HepG2 (cell line): Measurements from ENCODE around the gene ZNF638. TPM values are rescaled to one million over a fixed set of nuclear protein-coding genes. Genes with fewer than 3 reads are reported as not detected.

ENCODE experiments used
- ATAC-seq: fragments of 200-7000 bp; cut with Tn5 transposase; 3 replicates; pipeline ENCODE4 v1.9.1; 2020; ENCODE audit warnings: mild to moderate bottlenecking, moderate library complexity
- BruUV-seq: library from RNA; stranded (reverse); fragments of 400-500 nt; replicated peaks from 2 replicates; lab custom pipeline; 2021; lab: Mats Ljungman, UMichigan
- CTCF ChIA-PET: fragments of 300-600 bp; formaldehyde crosslinking; extraction: SDS; loops from one replicate; lab custom pipeline; 2021; ENCODE audit warnings: low total read pairs, inconsistent platforms, low intra/inter-chr PET ratio; lab: Yijun Ruan, JAX
- POLR2A ChIA-PET: fragments of 350-600 bp; sonication (Branson Sonifier 250); formaldehyde crosslinking; loops from one replicate; lab custom pipeline; 2020; ENCODE audit warnings: antibody characterized with exemption, inconsistent platforms; lab: Yijun Ruan, JAX
- DNase-seq: peaks from one replicate; pipeline ENCODE4 v3.0.0-alpha.2; 2015; ENCODE audit warnings: low spot score
- FAIRE-seq: peaks from 3 replicates; lab custom pipeline; 2011; peaks lifted over from hg19 to GRCh38; lab: Jason Lieb, UNC
- H2AFZ ChIP-seq: one replicate; pipeline ENCODE4 v1.6.1; 2011; ENCODE audit warnings: low read length, inconsistent platforms
- H3K27ac ChIP-seq: fragments of 300-600 bp; 3 replicates; pipeline ENCODE4 v1.8.0; 2011; ENCODE audit warnings: mixed run types, mild to moderate bottlenecking, mixed read lengths, low read length, inconsistent platforms; ENCODE audit not compliant: insufficient read depth; ENCODE audit errors: extremely low read length
- H3K27me3 ChIP-seq, 2 experiments: fragments of 200-600 bp in 1 of 2; 2 replicates in 1 of 2; 3 replicates in 1 of 2; pipeline versions ENCODE4 v1.6.0 to v1.8.0; 2011; ENCODE audit warnings: low read length in 2 of 2, mild to moderate bottlenecking in 2 of 2, moderate library complexity in 2 of 2, inconsistent platforms in 1 of 2; ENCODE audit not compliant: insufficient read depth in 2 of 2, control insufficient read depth in 1 of 2
- H3K36me3 ChIP-seq, 2 experiments: fragments of 200-600 bp in 1 of 2; replicated peaks in 1 of 2; 2 replicates in 1 of 2; 3 replicates in 1 of 2; pipeline versions ENCODE4 v1.5.1 to v1.8.0; 2011; ENCODE audit warnings: low read length in 2 of 2, inconsistent platforms in 1 of 2; ENCODE audit not compliant: insufficient read depth in 2 of 2, control insufficient read depth in 1 of 2
- H3K4me1 ChIP-seq: 2 replicates; pipeline ENCODE4 v1.5.1; 2012; ENCODE audit warnings: low read length, inconsistent platforms; ENCODE audit not compliant: insufficient read depth
- H3K4me2 ChIP-seq: 2 replicates; pipeline ENCODE4 v1.6.0; 2011; ENCODE audit warnings: low read depth, low read length, inconsistent platforms
- H3K4me3 ChIP-seq, 3 experiments: fragments of 200-600 bp in 1 of 3; sonication (generic), shearing (Covaris generic) in 1 of 3; replicated peaks in 1 of 3; 2 replicates each; pipeline ENCODE4 v1.5.1; 2011 to 2016; ENCODE audit warnings: low read length in 3 of 3, inconsistent platforms in 2 of 3, low read depth in 2 of 3, mild to moderate bottlenecking in 2 of 3, control low read depth in 1 of 3, mixed read lengths in 1 of 3; ENCODE audit not compliant: insufficient read depth in 1 of 3
- H3K79me2 ChIP-seq: one replicate; pipeline ENCODE4 v1.6.1; 2011; ENCODE audit warnings: low read length, inconsistent platforms; ENCODE audit not compliant: insufficient read depth
- H3K9ac ChIP-seq: 2 replicates; pipeline ENCODE4 v1.6.0; 2011; ENCODE audit warnings: mild to moderate bottlenecking, low read depth, low read length, inconsistent platforms; ENCODE audit not compliant: insufficient read depth
- H3K9me3 ChIP-seq: 2 replicates; pipeline ENCODE4 v1.5.1; 2012; ENCODE audit warnings: mild to moderate bottlenecking, low read length
- H4K20me1 ChIP-seq: 2 replicates; pipeline ENCODE4 v1.6.0; 2011; ENCODE audit warnings: inconsistent platforms, mild to moderate bottlenecking, low read length, moderate library complexity; ENCODE audit not compliant: insufficient read depth
- CREB3 ChIP-seq: sonication (generic); formaldehyde crosslinking; IDR thresholded peaks from 2 replicates; pipeline ENCODE4 v1.5.0; 2020; ENCODE audit warnings: missing genetic modification reagents
- HNRNPK ChIP-seq: fragments of 200-400 bp; formaldehyde crosslinking; IDR thresholded peaks from 2 replicates; pipeline ENCODE4 v1.6.1; 2018; ENCODE audit warnings: low read length, low read depth, moderate library complexity, mild to moderate bottlenecking; ENCODE audit not compliant: poor library complexity, severe bottlenecking
- HOXD1 ChIP-seq: sonication (generic); formaldehyde crosslinking; IDR thresholded peaks from 2 replicates; pipeline ENCODE4 v1.5.0; 2020; ENCODE audit warnings: missing genetic modification reagents
- KDM5A ChIP-seq: fragments of 200-600 bp; sonication (generic); IDR thresholded peaks from 2 replicates; pipeline ENCODE4 v1.7.0; 2018; ENCODE audit warnings: antibody characterized with exemption, mild to moderate bottlenecking, low read length, borderline replicate concordance
- KLF11 ChIP-seq: IDR thresholded peaks from 2 replicates; pipeline ENCODE4 v1.6.1; 2016; ENCODE audit warnings: missing compliant biosample characterization
- MED1 ChIP-seq: sonication (generic); formaldehyde crosslinking; IDR thresholded peaks from 2 replicates; pipeline ENCODE4 v1.4.0; 2020; ENCODE audit warnings: missing genetic modification reagents
- MIER2 ChIP-seq: IDR thresholded peaks from 2 replicates; pipeline ENCODE4 v1.6.1; 2016; ENCODE audit warnings: missing biosample characterization, missing genetic modification reagents
- NFKBIZ ChIP-seq: IDR thresholded peaks from 2 replicates; pipeline ENCODE4 v1.6.1; 2018; ENCODE audit warnings: missing genetic modification reagents, missing compliant biosample characterization
- PREB ChIP-seq: sonication (generic); formaldehyde crosslinking; IDR thresholded peaks from 2 replicates; pipeline ENCODE4 v1.4.0; 2020; ENCODE audit warnings: missing genetic modification reagents
- SKIL ChIP-seq: sonication (generic); formaldehyde crosslinking; IDR thresholded peaks from 2 replicates; pipeline ENCODE4 v1.8.0; 2022; ENCODE audit warnings: missing genetic modification reagents, mild to moderate bottlenecking, moderate library complexity, borderline replicate concordance
- TARDBP ChIP-seq: sonication (generic); formaldehyde crosslinking; IDR thresholded peaks from 2 replicates; pipeline ENCODE4 v1.8.0; 2022; ENCODE audit warnings: mild to moderate bottlenecking, missing genetic modification reagents
- TIGD3 ChIP-seq: sonication (generic); formaldehyde crosslinking; IDR thresholded peaks from 2 replicates; pipeline ENCODE4 v1.5.1; 2020; ENCODE audit warnings: mild to moderate bottlenecking, missing genetic modification reagents, borderline replicate concordance
- ZNF503 ChIP-seq: sonication (generic); formaldehyde crosslinking; IDR thresholded peaks from 2 replicates; pipeline ENCODE4 v1.4.0; 2020; ENCODE audit warnings: missing genetic modification reagents
- ZNF704 ChIP-seq: sonication (generic); formaldehyde crosslinking; IDR thresholded peaks from 2 replicates; pipeline ENCODE4 v1.8.1; 2023; ENCODE audit warnings: mild to moderate bottlenecking, inconsistent platforms, moderate library complexity, missing genetic modification reagents, borderline replicate concordance
- WGBS: methylation state at CpG from one replicate; pipeline ENCODE4 v1.1.6; 2017; ENCODE audit warnings: low lambda C conversion rate; 5-methylcytosine and 5-hydroxymethylcytosine counted together
- in situ Hi-C: cut with HindIII; loops from 2 replicates; pipeline ENCODE4 v1.10.0; 2017; ENCODE audit warnings: low pct_unique_long_range_greater_than_20kb; ENCODE audit not compliant: extremely low pct_ligation_motif_present
- intact Hi-C: fragments of 100-400 bp; cut with micrococcal nuclease; formaldehyde crosslinking; loops from one replicate; pipeline ENCODE4 v1.10.0; 2022; ENCODE audit not compliant: unreplicated experiment
- polyA plus RNA-seq, 8 experiments: library from polyadenylated mRNA; depleted of rRNA in 3 of 8; stranded (reverse) in 7 of 8; unstranded in 1 of 8; fragments of >200 nt; fragmentation: Illumina TruSeq in 4 of 8; extraction: Trizol in 4 of 8; gene quantifications; 2 replicates each; pipeline versions ENCODE4 v1.2.1 to v1.2.3, GENCODE V29; 2011 to 2016; ENCODE audit warnings: low read depth in 4 of 8, missing spikeins in 1 of 8, mixed read lengths in 1 of 8; ENCODE audit not compliant: insufficient read depth in 1 of 8
- total RNA-seq, 5 experiments: library from RNA; depleted of rRNA; stranded (reverse); fragments of >200 nt; fragmentation: Illumina TruSeq; extraction: Trizol; gene quantifications; 2 replicates each; pipeline ENCODE4 v1.2.3, GENCODE V29; 2016; ENCODE audit warnings: low read depth in 1 of 5

The ZNF638 gene
- total and polyA plus RNA-seq, 2 of the 13 experiments (the other 11 are each of a cell fraction or from before 2014, with no cell fraction given), result 92.7 to 144 TPM

- TF ChIP-seq ZNF704, result peak; percentile 14; the same call in 1 of the 2 replicates
- 0 out of 2 replicates have a peak, but pooled peaks have one; percentile 22 for TF ChIP-seq NFKBIZ (CRISPR knock-in tag)
- TF ChIP-seq HOXD1 (CRISPR knock-in tag), result 0 out of 2 replicates have a peak, but pooled peaks have one; percentile 1
- TF ChIP-seq MIER2, result 0 out of 2 replicates have a peak, but pooled peaks have one; percentile 9
- TF ChIP-seq, all 625 proteins: peak for 32; not testable (repeated sequence) for 593
These were observed 326 bp upstream of the ZNF638 start (continued) for GRCh38 chr2:71331331-71331580.

GRCh38 chr2:71332435-71332796 lies 834 bp downstream of the ZNF638 start:
- H3K9me3 ChIP-seq, result no peaks in the 10 kb centered on the region
- peaks cover 62% of the 10 kb centered on the region for H3K4me1 ChIP-seq
- ChIA-PET CTCF (no interaction called here), POLR2A (interaction anchor here (1.0 to 2.1 kb wide), 10 partner anchors 10 to 202 kb away, joined by 3 to 12 read pairs (median 6); partner anchors contain the start of genes MCEE and MPHOSPH10)
- peak overlapping the region; percentile 96 for H3K27ac ChIP-seq
- H4K20me1 ChIP-seq, result peaks cover 43% of the 10 kb centered on the region
- whole genome bisulfite sequencing, result under 1% methylated on average over 6 of the region's 6 CpGs
- DNase-seq (no peak), ATAC-seq (no peak), FAIRE-seq (no peak)
- peak overlapping the region; percentile 99 for H3K9ac ChIP-seq
- peaks cover 2 to 3% of the 10 kb centered on the region in 2 experiments; a peak in 2 of 5 replicates for H3K36me3 ChIP-seq
- no peak overlapping the region for H2AFZ ChIP-seq
- in situ Hi-C loops, result no loop called here
- peak overlapping the region; percentile 93 to 99 (median 96) for H3K4me3 ChIP-seq
- H3K79me2 ChIP-seq, result peaks cover 56% of the 10 kb centered on the region
- H3K27me3 ChIP-seq, result peaks cover 0 to 5% of the 10 kb centered on the region in 2 experiments; a peak in 1 of 5 replicates
- intact Hi-C loops, result no loop called here
- H3K4me2 ChIP-seq, result peak overlapping the region; percentile 77
- TSS peak; percentile 59 for BruUV-seq
- TF ChIP-seq TIGD3 (CRISPR knock-in tag) (no peak), MED1 (CRISPR knock-in tag) (peak; percentile 49), SKIL (CRISPR knock-in tag) (no peak), KLF11 (CRISPR knock-in tag) (no peak), PREB (no peak), KDM5A (peak; percentile 45; the same call in 1 of the 2 replicates), ZNF503 (CRISPR knock-in tag) (peak; percentile 36; the same call in 1 of the 2 replicates), TARDBP (0 out of 2 replicates have a peak, but pooled peaks have one; percentile 4), CREB3 (CRISPR knock-in tag) (0 out of 2 replicates have a peak, but pooled peaks have one; percentile 74), HNRNPK (peak; percentile 15)
